Stimulated activated CD4-positive, alpha-beta T cell treated with anti-CD3 and anti-CD28 coated beads, Interleukin-15, amount 100 ng/mL, for 1 hour (primary cell): ENCODE data around the gene GBP2.

Experiments
- DNase-seq, 2 donors: peaks; one replicate each; pipeline ENCODE4 v3.0.0-alpha.2; 2020; ENCODE audit warnings: low read depth in 1 of 2, low spot score in 1 of 2

Gene GBP2, protein sequence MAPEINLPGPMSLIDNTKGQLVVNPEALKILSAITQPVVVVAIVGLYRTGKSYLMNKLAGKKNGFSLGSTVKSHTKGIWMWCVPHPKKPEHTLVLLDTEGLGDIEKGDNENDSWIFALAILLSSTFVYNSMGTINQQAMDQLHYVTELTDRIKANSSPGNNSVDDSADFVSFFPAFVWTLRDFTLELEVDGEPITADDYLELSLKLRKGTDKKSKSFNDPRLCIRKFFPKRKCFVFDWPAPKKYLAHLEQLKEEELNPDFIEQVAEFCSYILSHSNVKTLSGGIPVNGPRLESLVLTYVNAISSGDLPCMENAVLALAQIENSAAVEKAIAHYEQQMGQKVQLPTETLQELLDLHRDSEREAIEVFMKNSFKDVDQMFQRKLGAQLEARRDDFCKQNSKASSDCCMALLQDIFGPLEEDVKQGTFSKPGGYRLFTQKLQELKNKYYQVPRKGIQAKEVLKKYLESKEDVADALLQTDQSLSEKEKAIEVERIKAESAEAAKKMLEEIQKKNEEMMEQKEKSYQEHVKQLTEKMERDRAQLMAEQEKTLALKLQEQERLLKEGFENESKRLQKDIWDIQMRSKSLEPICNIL

GRCh38 chr1:89125913-89126580 is at the start of gene GBP2:
Gene GBP2 (minus strand): TSS chr1:89126114. CDS start chr1:89121966, 4,148 bp downstream.
- DNase-seq = no peak

GRCh38 chr1:89174491-89174890 is 48.6 kb upstream of the GBP2 start:
- no peak for DNase-seq

- DNase-seq = no peak
Observed at GRCh38 chr1:89172468-89173143, 46.7 kb upstream of the GBP2 start.

GRCh38 chr1:89171067-89171438 is 45.1 kb upstream of the GBP2 start:
- DNase-seq = no peak

DNA sequence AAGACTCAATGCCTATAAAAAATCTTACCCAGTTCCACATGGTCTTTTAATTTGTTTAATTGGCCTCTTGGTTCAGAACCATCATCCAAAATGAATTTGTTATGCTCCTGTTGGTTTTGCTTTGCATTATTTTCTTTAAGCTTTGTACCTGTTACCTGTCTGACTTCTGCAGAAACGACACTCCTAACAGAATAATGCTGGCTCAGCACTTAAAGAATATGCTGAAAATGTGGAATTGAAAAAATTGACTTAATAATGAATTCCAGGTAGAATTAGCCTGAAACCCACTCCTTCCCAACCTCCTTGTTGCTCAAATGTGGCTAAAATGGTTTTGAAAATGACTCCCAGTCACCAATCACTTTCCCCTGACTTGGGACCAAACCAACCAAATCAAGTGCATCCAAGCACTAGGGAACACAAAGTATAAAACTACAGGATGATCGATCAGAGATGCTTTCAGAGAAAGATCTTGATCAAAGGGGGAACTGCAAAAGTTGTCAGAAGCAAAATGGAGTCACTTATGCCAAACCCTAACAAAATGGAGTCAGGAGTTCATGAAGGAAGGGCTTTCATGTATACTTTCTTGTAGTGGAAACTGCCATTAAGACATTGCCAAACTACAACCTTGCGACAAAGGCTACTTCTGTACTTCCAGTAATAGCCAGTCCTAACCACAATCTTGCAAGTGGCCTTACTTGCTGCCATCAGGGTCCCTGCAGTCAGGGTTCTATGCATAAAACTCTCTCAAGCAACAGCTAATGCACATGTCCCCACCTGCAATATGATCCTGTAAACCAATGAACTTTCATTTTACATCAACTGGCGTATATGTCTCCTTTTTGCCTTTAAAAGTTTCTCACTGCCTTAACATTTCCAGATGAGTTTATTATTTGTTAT is 44.5 kb upstream of the GBP2 start:
- no peak for DNase-seq

DNA sequence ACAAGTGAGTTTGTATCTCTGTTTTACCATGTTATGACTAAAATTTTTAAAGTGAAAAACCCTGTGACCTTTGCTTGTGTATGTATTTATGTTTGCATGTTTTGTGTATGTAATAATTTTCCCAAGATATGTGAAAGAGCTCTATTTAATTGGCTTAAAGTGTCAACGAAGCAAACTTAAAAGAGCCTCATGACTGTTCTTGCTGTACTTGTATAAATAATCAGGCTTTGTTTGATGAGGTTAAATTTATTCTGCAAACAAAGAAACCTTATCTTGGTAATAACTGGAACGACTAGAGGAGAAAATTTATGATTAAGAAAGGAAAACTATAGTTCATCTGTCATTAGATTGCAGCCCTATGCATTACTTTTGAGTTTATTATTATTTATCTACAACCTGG is 43.3 kb upstream of the GBP2 start:
- DNase-seq = no peak

GRCh38 chr1:89167590-89168230 is 41.8 kb upstream of the GBP2 start:
- no peak for DNase-seq

GRCh38 chr1:89166705-89167104 is 40.8 kb upstream of the GBP2 start:
- no peak for DNase-seq

GRCh38 chr1:89165811-89166210 is 39.9 kb upstream of the GBP2 start:
- no peak for DNase-seq

DNA sequence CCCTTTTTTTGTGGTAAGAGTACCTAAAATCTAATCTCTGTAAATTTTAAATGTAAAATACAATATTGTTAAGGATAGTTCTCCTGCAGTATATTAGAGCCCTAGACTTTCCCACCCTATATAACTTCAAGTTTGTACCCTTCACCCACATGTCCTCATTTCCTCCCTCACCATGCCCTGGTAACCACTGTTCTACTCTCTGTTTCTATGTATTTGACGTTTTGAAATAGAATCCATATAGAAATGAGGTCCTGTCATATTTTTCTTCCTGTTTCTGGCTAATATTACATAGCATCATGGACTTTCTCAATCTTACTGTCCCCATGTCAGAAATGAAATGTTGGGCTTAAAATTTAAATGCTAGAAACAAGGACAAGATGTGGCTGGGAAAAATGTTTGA is 25.1 kb upstream of the GBP2 start:
- DNase-seq = no peak

GRCh38 chr1:89149976-89150375 is 24.1 kb upstream of the GBP2 start:
- DNase-seq = no peak

GRCh38 chr1:89149229-89149628 is 23.3 kb upstream of the GBP2 start:
- no peak for DNase-seq

GRCh38 chr1:89147678-89148658 is 22.1 kb upstream of the GBP2 start:
- no peak for DNase-seq

DNA sequence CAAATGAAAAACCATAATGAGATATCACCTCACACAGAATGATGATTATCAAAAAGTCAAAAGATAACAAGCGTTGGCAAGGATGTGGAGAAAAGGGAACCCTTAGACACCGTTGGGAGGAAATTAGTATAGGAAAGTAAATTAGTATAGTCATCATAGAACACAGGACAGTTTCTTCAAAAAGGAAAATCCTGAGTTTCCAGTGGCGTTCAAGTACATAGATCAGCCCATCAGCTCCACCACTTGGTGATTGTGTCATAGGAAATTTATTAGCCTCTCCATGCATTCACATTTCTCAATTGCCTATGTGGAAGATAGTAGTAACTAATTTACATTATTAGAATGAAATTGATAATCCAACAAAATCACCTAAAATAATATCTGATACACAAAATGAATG is 20.8 kb upstream of the GBP2 start:
- no peak for DNase-seq

DNA sequence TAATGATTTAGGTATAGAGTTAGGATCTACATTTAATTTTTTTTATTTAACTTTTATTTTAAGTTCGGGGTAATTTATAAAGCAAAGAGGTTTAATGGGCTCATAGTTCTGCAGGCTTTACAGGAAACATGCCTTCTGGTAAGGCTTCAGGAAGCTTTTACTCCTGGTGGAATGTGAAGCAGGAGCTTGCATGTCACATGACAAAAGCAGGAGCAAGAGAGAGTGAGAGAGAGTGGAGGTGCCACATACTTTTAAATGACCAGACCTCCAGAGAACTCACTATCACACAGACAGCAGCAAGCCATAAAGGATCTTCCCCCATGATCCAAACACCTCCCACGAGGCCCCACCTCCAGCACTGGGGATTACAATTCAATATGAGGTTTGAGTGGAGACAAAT is 17.6 kb upstream of the GBP2 start:
- DNase-seq = no peak

- no peak for DNase-seq
Observed at GRCh38 chr1:89142160-89142559, 16.2 kb upstream of the GBP2 start.

GRCh38 chr1:89133747-89134146 is 7.8 kb upstream of the GBP2 start:
- no peak for DNase-seq

GRCh38 chr1:89130716-89131115 is 4.8 kb upstream of the GBP2 start:
- DNase-seq = no peak

GRCh38 chr1:89129911-89130310 is 4.0 kb upstream of the GBP2 start:
- DNase-seq = no peak
